ENCODE measurements around the gene AGBL4.

Gene AGBL4

GRCh38 chr1:48495911-48496310 lies 1527.8 kb downstream of the AGBL4 start:
- no peak for DNase-seq (ENCODE audit: low spot score)
- TF ChIP-seq CTCF (conservative IDR thresholded peaks at IDR 0.05; ENCODE audit: low read depth), result no peak
- CTCF ChIA-PET, result no interaction called here
- POLR2A ChIA-PET (ENCODE audit: low non-redundant PET), result no interaction called here
- H3K27ac ChIP-seq, result no peak overlapping the region

- no peak for TF ChIP-seq CTCF (conservative IDR thresholded peaks at IDR 0.05; ENCODE audit: low read depth)
- POLR2A ChIA-PET (ENCODE audit: low non-redundant PET), result no interaction called here
- CTCF ChIA-PET, result no interaction called here
- DNase-seq (ENCODE audit: low spot score), result no peak
- no peak overlapping the region for H3K27ac ChIP-seq
Observed at GRCh38 chr1:48495166-48495565, 1528.6 kb downstream of the AGBL4 start.

- DNase-seq (ENCODE audit: low spot score), result no peak
- ChIA-PET POLR2A (ENCODE audit: low non-redundant PET) (no interaction called here), CTCF (no interaction called here)
- H3K27ac ChIP-seq, result no peak overlapping the region
- TF ChIP-seq CTCF (conservative IDR thresholded peaks at IDR 0.05; ENCODE audit: low read depth), result no peak
Observed at GRCh38 chr1:48493970-48494769, 1529.6 kb downstream of the AGBL4 start.

GRCh38 chr1:48493041-48493440 lies 1530.7 kb downstream of the AGBL4 start:
- TF ChIP-seq CTCF (conservative IDR thresholded peaks at IDR 0.05; ENCODE audit: low read depth), result no peak
- ChIA-PET POLR2A (ENCODE audit: low non-redundant PET) (no interaction called here), CTCF (no interaction called here)
- no peak overlapping the region for H3K27ac ChIP-seq
- DNase-seq (ENCODE audit: low spot score), result no peak

- CTCF ChIA-PET, result no interaction called here
- POLR2A ChIA-PET (ENCODE audit: low non-redundant PET), result no interaction called here
Observed at GRCh38 chr1:48492392-48492791, 1531.4 kb downstream of the AGBL4 start.

GRCh38 chr1:48488721-48489120 lies 1535.0 kb downstream of the AGBL4 start:
- no peak overlapping the region for H3K27ac ChIP-seq
- no peak for TF ChIP-seq CTCF (conservative IDR thresholded peaks at IDR 0.05; ENCODE audit: low read depth)
- ChIA-PET CTCF (interaction anchor here (0.6 to 1.0 kb wide), 4 partner anchors 9 to 83 kb away, joined by 3 to 6 read pairs (median 3); no protein-coding TSS in a partner anchor), POLR2A (ENCODE audit: low non-redundant PET) (no interaction called here)
- no peak for DNase-seq (ENCODE audit: low spot score)

More at GRCh38 chr1:48492392-48492791, 1531.4 kb downstream of the AGBL4 start:
- DNase-seq (ENCODE audit: low spot score), result no peak
- no peak for TF ChIP-seq CTCF (conservative IDR thresholded peaks at IDR 0.05; ENCODE audit: low read depth)
- H3K27ac ChIP-seq, result no peak overlapping the region

Data from RWPE1 (cell line).